ELF-1 (cell line): ENCODE results near the gene GRIN1.

Experiments used
- DNase-seq: peaks from one replicate; pipeline ENCODE4 v3.0.0-alpha.2; 2016; ENCODE audit warnings: low read depth, low spot score

Gene GRIN1

GRCh38 chr9:137193771-137194170 lies 54.8 kb downstream of the GRIN1 start:
- DNase-seq: no peak

GRCh38 chr9:137194388-137194787 lies 55.4 kb downstream of the GRIN1 start:
- no peak for DNase-seq

GRCh38 chr9:137194909-137195308 lies 56.0 kb downstream of the GRIN1 start:
- DNase-seq: no peak

GRCh38 chr9:137195525-137196220 lies 56.7 kb downstream of the GRIN1 start:
- DNase-seq: no peak

GRCh38 chr9:137198051-137198901 lies 59.3 kb downstream of the GRIN1 start:
- peak; percentile 52 for DNase-seq

- DNase-seq: no peak
These were observed 59.9 kb downstream of the GRIN1 start for GRCh38 chr9:137198902-137199283.

GRCh38 chr9:137199411-137200121 lies 60.6 kb downstream of the GRIN1 start:
- peak; percentile 38 for DNase-seq

GRCh38 chr9:137200311-137201204 lies 61.6 kb downstream of the GRIN1 start, which contains the start of gene TPRN:
TSS of gene TPRN (minus strand) at chr9:137200741. CDS start at chr9:137200711, 30 bp downstream.
- peak; percentile 99 for DNase-seq

GRCh38 chr9:137201205-137201868 lies 62.4 kb downstream of the GRIN1 start:
- DNase-seq: peak; percentile 50

- DNase-seq: no peak
These were observed 64.0 kb downstream of the GRIN1 start for GRCh38 chr9:137202966-137203365.

GRCh38 chr9:137204731-137205125 lies 65.8 kb downstream of the GRIN1 start:
- no peak for DNase-seq

GRCh38 chr9:137205126-137206069 lies 66.4 kb downstream of the GRIN1 start, which contains the start of the genes NDOR1 and TMEM203:
TSS of gene NDOR1 (plus strand) at chr9:137205700. CDS start at chr9:137205778, 78 bp downstream.
TSS of gene TMEM203 (minus strand) at chr9:137205648. CDS start at chr9:137205414, 234 bp downstream.
- DNase-seq: peak; percentile 90

- DNase-seq: no peak
These were observed 67.6 kb downstream of the GRIN1 start for GRCh38 chr9:137206602-137207001.

- DNase-seq: no peak
These were observed 72.6 kb downstream of the GRIN1 start for GRCh38 chr9:137211532-137211931.

GRCh38 chr9:137212520-137212919 lies 73.6 kb downstream of the GRIN1 start:
- DNase-seq: no peak

- no peak for DNase-seq
These were observed 74.5 kb downstream of the GRIN1 start for GRCh38 chr9:137213160-137214060.

GRCh38 chr9:137214620-137215019 lies 75.7 kb downstream of the GRIN1 start:
- DNase-seq: no peak
